Activated CD8-positive, alpha-beta memory T cell treated with anti-CD3 and anti-CD28 coated beads for 4 hours (primary cell): Measurements from ENCODE around the gene NEUROG3.
"Not testable (repeated sequence)": the region's sequence is repeated elsewhere in the genome, so short reads cannot be mapped to it uniquely, and the experiment has no call there.

Experiments used
- DNase-seq, 2 donors: peaks; one replicate each; pipeline ENCODE4 v3.0.0-alpha.2; 2020; ENCODE audit warnings: low read depth in 2 of 2

Gene NEUROG3

GRCh38 chr10:69571618-69572158 is 1.5 kb downstream of the NEUROG3 start:
- DNase-seq, result no peak

DNA sequence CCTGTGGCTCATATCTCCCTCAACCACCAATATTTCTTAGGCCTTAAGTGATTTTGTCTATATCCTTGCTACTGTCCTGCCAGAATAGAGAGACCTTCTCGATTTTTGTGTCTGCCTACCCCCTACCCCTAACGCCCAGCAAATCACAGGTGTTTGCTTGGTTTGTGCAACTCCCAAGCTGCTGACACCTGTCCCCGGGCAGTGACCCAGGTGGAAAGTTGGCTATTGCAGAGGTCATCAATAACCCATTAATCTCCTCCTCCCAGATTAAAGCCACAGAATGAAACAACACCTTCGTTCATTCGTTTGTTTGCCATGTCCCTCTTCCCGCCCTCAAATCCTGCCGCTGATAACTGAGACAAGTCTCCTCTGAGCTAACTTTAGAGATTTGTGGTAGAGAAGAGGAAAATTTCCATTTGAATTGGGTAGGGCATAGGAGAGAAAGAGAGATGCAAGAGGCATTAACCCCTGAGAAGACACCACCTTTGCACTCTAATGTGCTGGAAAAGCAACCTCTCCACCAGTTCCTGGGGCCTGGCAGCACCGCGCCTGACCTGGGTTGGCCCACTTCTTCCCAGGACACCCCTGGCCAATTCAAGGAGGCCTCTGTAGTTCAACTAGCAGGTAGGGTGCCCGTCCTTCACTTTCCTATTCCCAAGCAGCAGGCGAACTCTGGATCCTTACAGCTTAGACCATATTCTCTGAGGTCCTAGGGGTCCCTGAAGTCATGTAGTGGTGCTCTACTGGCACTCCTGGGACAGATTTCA is 3.0 kb downstream of the NEUROG3 start:
- no peak for DNase-seq

DNA sequence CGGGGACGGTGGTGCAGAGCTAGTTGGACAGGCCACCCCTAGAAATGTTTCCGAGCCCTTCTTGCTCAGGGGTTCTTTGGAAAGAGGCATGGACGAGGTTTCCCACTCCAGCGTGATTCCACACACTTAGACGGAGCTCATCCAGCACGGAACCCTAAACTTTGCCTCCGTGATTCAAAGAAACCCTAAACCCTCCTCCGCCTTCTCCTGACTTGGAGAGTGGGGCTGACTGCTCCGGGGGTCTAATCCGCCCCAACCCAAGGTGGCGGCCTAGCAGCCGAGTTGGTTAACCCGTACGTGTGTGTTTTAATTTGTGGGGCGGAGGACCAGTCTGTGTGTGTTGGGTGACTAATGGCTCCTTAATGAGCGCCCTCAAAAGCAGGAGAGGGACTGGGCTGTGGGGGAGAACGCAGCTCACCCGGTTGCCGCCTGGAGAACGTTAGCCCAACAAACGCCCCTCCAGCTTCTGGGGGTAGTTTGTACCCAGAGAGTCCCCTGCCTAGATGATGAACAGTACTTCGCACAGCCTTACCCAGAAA is 3.8 kb downstream of the NEUROG3 start:
- no peak for DNase-seq

- DNase-seq, result no peak
These were observed 4.5 kb downstream of the NEUROG3 start for GRCh38 chr10:69568472-69569395.

GRCh38 chr10:69567920-69568319 is 5.3 kb downstream of the NEUROG3 start:
- no peak for DNase-seq

DNA sequence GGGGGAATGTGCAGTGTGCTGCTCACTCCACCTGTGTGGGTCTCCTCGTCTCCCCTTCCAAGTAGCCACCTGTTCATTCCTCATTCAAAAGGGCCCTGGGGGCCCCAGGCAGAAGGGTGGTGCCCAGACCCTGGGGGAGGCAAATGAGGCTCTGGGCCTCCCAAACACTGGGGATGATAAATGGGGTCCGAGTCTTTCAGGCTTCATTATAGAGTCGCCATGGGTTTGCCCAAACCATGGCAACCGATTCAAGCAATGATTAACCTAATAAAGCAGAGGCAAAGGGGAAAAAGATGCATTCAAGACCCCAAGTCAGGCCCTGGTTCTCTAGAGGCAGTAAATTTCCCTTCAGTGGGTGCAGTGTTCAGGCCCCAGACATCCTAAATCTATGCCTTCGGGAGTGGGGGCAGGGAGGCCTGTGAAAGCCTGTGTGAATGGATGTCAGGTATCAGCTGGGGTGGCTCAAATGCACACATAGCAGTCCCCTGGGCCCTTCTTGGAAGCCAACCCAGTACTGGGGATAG is 10.4 kb downstream of the NEUROG3 start:
- DNase-seq, result no peak

DNA sequence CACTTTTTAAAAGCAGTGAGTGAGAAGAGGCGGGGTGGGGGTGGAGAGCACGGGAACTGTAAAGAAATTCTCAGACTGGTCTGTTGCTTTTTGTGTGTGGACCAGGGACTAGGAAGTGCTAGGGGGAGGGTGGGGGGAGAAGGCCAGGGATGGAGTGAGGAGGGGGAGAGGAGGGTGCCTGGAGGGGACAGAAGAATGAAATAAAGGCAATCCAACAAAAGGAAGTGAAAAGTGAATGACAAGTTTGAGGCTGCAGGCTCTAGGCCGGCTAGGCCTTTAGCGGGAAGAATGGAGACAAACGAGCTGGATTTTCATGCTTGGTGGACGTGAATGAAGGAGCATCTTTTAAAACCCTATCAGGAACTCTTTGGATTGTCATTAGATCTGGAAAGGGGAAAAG is 13.7 kb downstream of the NEUROG3 start:
- no peak for DNase-seq

DNA sequence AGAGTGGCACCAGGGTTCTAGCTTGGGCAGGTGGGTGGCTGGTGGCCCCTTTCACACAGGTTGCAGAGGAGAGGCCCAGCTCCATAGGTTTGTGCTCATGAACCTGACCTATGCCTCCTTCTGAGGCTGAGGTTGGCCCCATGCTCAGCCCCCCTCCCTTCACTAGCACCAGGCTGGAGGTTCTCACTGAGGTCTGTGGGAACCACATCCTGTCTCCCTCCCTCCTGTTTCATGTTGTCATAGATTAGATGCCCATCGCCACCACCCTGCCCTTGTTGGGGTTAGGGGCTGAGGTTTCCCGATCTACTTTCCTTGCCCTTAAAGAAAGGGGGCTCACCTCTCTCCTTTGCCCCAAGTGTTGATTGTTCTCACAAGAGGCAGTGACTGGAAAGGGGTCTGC is 14.7 kb downstream of the NEUROG3 start:
- no peak for DNase-seq

DNA sequence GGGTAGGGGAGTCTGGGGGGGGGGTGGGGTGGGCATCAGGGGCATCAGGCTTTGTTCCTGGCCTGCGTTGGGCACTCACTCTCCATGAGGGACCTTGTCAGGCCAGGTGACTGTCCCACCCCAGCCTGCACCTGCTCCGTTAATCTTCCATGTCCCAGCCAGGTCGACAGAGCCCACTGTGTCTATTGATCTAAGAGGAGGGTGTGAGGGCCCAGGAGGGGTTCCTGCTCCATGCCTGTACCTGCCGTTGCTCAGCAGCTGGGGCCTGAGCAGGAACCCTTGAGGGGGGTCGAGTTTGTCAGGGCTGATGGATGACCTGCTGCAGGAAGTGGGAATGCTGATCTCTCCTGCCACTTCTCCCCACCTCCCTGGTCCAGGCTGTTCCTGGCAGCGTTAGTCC is 18.6 kb downstream of the NEUROG3 start:
- DNase-seq, result no peak

- no peak for DNase-seq
These were observed 19.9 kb downstream of the NEUROG3 start for GRCh38 chr10:69553328-69553727.

- DNase-seq, result no peak
These were observed 21.0 kb downstream of the NEUROG3 start for GRCh38 chr10:69552268-69552667.

DNA sequence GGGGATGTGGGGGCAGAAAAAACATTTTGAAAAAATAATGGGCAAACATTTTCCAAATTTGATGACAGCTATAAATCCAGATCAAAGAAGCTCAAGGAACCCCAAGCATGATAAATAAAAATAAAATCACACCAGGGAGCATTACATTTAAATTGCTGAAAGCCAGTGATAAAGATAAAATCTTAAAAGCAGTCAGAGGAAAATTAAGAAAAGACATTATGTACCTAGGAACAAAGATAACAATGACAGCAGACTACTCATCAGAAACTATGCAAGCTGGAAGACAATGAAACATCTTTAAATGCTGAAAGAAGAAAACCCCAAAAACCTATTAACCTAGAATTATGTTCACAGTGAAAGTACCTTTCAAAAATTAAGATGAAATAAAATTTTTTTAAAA is 23.3 kb downstream of the NEUROG3 start:
- DNase-seq, result no peak

DNA sequence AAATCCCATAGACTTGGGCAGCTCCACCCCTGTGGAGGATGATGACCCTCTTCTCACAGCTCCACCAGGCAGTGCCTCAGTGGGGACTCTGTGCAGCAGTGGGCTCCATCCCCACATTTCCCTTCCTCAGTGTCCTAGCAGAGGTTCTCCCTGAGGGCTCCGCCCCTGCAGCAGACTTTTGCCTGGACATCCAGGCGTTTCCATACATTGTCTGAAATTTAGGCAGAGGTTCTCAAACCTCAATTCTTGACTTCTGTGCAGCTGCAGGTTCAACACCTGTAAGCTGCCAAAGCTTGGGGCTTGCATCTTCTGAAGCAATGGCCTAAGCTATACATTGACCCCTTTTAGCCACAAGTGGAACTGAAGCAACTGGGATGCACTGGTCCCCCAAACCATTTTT is 31.8 kb downstream of the NEUROG3 start:
- DNase-seq, result no peak

DNA sequence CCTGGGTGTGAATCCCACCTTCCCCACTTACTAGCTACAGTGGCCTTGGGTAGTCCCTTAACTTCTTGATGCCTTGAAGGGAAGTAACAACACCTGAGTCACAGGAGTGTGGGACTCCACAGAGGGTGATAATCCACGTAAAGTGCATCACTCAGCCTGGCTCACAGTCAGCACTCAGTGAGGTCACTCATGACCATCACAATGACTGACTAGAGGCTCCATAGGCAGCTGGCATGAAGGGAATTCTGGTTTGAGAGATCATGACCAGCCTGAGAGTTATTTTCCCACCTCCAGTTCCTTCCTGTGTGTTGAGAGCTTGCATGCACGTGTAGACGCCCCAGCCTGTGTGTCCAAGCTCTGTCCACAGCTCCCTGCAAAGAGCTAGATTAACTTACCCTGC is 34.8 kb downstream of the NEUROG3 start:
- DNase-seq, result no peak

DNA sequence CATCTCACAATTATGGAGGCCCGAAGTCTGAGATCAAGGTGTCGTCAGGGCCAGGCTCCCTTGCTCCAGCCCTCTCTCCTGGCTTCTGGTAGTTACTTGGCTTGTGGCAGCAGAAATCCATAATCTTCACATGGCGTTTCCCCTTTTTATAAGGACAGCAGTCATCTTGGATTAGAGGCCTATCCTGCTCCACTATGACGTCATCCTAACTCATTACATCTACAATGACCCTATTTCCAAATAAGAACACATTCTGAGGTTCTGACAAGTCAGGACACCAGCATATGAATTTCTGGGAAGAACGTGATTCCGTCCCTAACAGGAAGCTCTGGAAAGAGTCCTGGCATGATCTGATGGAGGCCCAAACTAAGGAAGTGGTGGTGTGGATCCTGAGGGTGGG is 35.8 kb downstream of the NEUROG3 start:
- DNase-seq, result no peak

DNA sequence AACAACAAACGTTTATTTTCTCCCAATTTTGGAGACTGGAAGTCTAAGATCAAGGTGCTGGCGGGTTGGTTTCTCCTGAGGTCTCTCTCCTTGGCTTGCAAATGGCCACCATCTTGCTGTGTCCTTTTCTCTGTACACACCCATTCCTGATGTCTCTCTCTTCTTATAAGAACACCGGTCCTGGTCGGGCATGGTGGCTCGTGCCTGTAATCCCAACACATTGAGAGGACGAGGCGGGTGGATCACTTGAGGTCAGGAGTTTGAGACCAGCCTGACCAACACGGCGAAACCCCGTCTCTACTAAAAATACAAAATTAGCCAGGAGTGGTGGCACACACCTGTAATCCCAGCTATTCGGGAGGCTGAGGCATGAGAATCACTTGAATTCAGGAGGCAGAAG is 36.7 kb downstream of the NEUROG3 start:
- DNase-seq, result not testable (repeated sequence)

DNA sequence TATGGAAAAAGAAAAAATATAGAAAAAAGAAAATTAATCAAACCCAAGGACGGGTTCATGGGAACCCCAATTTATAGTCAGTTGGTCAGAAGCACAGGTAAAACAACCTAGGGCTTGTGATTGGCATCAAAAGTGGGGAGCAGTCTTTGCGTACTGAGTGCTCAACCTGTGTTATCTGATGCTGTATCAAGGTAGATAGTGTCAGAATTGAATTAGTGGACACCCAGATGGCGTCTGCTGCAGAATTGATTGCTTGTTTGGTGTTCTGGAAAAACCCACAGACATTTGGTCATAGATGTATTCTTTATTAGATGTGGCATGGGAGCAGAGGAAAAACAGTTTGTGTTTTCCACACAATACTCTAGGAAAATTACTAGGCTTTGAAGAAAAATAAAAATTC is 39.6 kb downstream of the NEUROG3 start:
- no peak for DNase-seq

- DNase-seq, result no peak
These were observed 45.3 kb downstream of the NEUROG3 start for GRCh38 chr10:69527961-69528360.
